Measurements from ENCODE around the gene KDM2B. TPM values are rescaled to one million over a fixed set of nuclear protein-coding genes. Genes with fewer than 3 reads are reported as not detected.

KDM2B gene
- total RNA-seq, 3 donors from 2014 or later = 12.3 to 26.8 (median 16.7) TPM

- intact Hi-C loops (cut with DNase I; ENCODE audit: low total_unique reads) = no loop called here
- Histone ChIP-seq H3K9me3 (no peaks in the 10 kb centered on the region), H3K4me1 (no peaks in the 10 kb centered on the region), H3K36me3 (no peaks in the 10 kb centered on the region), H3K27me3 (no peaks in the 10 kb centered on the region), H3K4me3 (no peak overlapping the region), H3K27ac (no peak overlapping the region)
- no peak for DNase-seq (ENCODE audit: low spot score in 2 of 2)
- no peak for TF ChIP-seq POLR2A (IDR thresholded peaks at IDR 0.05)
- no peak for TF ChIP-seq CTCF (IDR thresholded peaks at IDR 0.05)
- TF ChIP-seq POLR2AphosphoS5 (IDR thresholded peaks at IDR 0.05) = no peak
Observed at GRCh38 chr12:121461048-121461447, 119.8 kb downstream of the KDM2B start.

- no peak for DNase-seq (ENCODE audit: low spot score in 2 of 2)
- H3K36me3 ChIP-seq = no peaks in the 10 kb centered on the region
- no peak overlapping the region for H3K27ac ChIP-seq
- intact Hi-C loops (cut with DNase I; ENCODE audit: low total_unique reads) = no loop called here
- H3K9me3 ChIP-seq = no peaks in the 10 kb centered on the region
- H3K4me3 ChIP-seq = no peak overlapping the region
- no peaks in the 10 kb centered on the region for H3K27me3 ChIP-seq
- no peaks in the 10 kb centered on the region for H3K4me1 ChIP-seq
- TF ChIP-seq POLR2AphosphoS5 (IDR thresholded peaks at IDR 0.05) (no peak), POLR2A (IDR thresholded peaks at IDR 0.05) (no peak), CTCF (IDR thresholded peaks at IDR 0.05) (no peak)
Observed at GRCh38 chr12:121456551-121456950, 124.3 kb downstream of the KDM2B start.

GRCh38 chr12:121455766-121456420, 124.9 kb downstream of the KDM2B start:
- intact Hi-C loops (cut with DNase I; ENCODE audit: low total_unique reads) = no loop called here
- no peaks in the 10 kb centered on the region for H3K4me1 ChIP-seq
- no peak for TF ChIP-seq POLR2A (IDR thresholded peaks at IDR 0.05)
- no peak for TF ChIP-seq POLR2AphosphoS5 (IDR thresholded peaks at IDR 0.05)
- no peak for TF ChIP-seq CTCF (IDR thresholded peaks at IDR 0.05)

GRCh38 chr12:121454921-121455320, 125.9 kb downstream of the KDM2B start:
- DNase-seq (ENCODE audit: low spot score in 2 of 2) = no peak
- H3K36me3 ChIP-seq = no peaks in the 10 kb centered on the region
- intact Hi-C loops (cut with DNase I; ENCODE audit: low total_unique reads) = loop anchor here (5.0 kb wide), 1 partner anchor 1532 kb away; no protein-coding TSS in a partner anchor

More at GRCh38 chr12:121455766-121456420, 124.9 kb downstream of the KDM2B start:
- DNase-seq (ENCODE audit: low spot score in 2 of 2) = no peak
- Histone ChIP-seq H3K27ac (no peak overlapping the region), H3K36me3 (no peaks in the 10 kb centered on the region), H3K9me3 (no peaks in the 10 kb centered on the region), H3K27me3 (no peaks in the 10 kb centered on the region), H3K4me3 (no peak overlapping the region)

More at GRCh38 chr12:121454921-121455320, 125.9 kb downstream of the KDM2B start:
- no peaks in the 10 kb centered on the region for H3K9me3 ChIP-seq
- no peak overlapping the region for H3K4me3 ChIP-seq
- TF ChIP-seq POLR2AphosphoS5 (IDR thresholded peaks at IDR 0.05) = no peak
- no peak for TF ChIP-seq POLR2A (IDR thresholded peaks at IDR 0.05)
- no peak for TF ChIP-seq CTCF (IDR thresholded peaks at IDR 0.05)
- H3K4me1 ChIP-seq = no peaks in the 10 kb centered on the region
- H3K27ac ChIP-seq = no peak overlapping the region
- no peaks in the 10 kb centered on the region for H3K27me3 ChIP-seq

Measured in breast epithelium (tissue), 4 donors.